SK-N-SH (cell line): ENCODE results near the gene FCER2. TPM values are rescaled to one million over a fixed set of nuclear protein-coding genes. Genes with fewer than 3 reads are reported as not detected.
A peak's percentile ranks its signal among the peaks of the same experiment; 100 is the strongest.

Experiments
- CTCF ChIA-PET: fragments of 300-600, 350-600 bp; formaldehyde crosslinking; extraction: SDS; loops from one replicate; lab custom pipeline; 2021; lab: Yijun Ruan, JAX
- POLR2A ChIA-PET: fragments of 350-600 bp; sonication (Branson Sonifier 250); formaldehyde crosslinking; extraction: SDS; loops from one replicate; lab custom pipeline; 2020; ENCODE audit warnings: antibody characterized with exemption, inconsistent platforms; lab: Yijun Ruan, JAX
- DNase-seq: peaks from one replicate; pipeline ENCODE4 v3.0.0; 2012
- H2AFZ ChIP-seq: fragments of 200-600 bp; sonication (generic); 2 replicates; pipeline ENCODE4 v1.8.1; 2016; ENCODE audit warnings: antibody characterized with exemption, mild to moderate bottlenecking, low read depth
- H3F3A ChIP-seq: fragments of 200-600 bp; sonication (generic); replicated peaks from 2 replicates; pipeline ENCODE3; 2016; ENCODE audit warnings: antibody characterized with exemption, mild to moderate bottlenecking; ENCODE audit not compliant: insufficient read depth
- H3K27ac ChIP-seq, 2 experiments: fragments of 200-500 bp in 1 of 2; fragments of 200-600 bp in 1 of 2; sonication (Bioruptor generic) in 1 of 2; sonication (generic), shearing (Covaris generic) in 1 of 2; 2 replicates each; pipeline versions ENCODE4 v1.5.1 to v1.6.1; 2014 to 2016; ENCODE audit warnings: low read depth in 2 of 2, inconsistent platforms in 1 of 2, low read length in 1 of 2, mild to moderate bottlenecking in 1 of 2, mixed read lengths in 1 of 2
- H3K27me3 ChIP-seq: fragments of 200-600 bp; sonication (generic), shearing (Covaris generic); 2 replicates; pipeline ENCODE4 v1.6.1; 2016; ENCODE audit warnings: mixed run types; ENCODE audit not compliant: insufficient read depth
- H3K36me3 ChIP-seq, 2 experiments: fragments of 200-500 bp in 1 of 2; fragments of 200-600 bp in 1 of 2; sonication (Bioruptor generic) in 1 of 2; sonication (generic) in 1 of 2; replicated peaks in 1 of 2; 2 replicates each; pipeline versions ENCODE3 to v1.5.1; 2014 to 2016; ENCODE audit warnings: low read length in 1 of 2, mild to moderate bottlenecking in 1 of 2; ENCODE audit not compliant: insufficient read depth in 2 of 2, control insufficient read depth in 1 of 2
- H3K4me1 ChIP-seq, 2 experiments: fragments of 200-500 bp in 1 of 2; fragments of 200-600 bp in 1 of 2; sonication (Bioruptor generic) in 1 of 2; sonication (generic), shearing (Covaris generic) in 1 of 2; 2 replicates each; pipeline versions ENCODE4 v1.5.1 to v1.6.1; 2014 to 2016; ENCODE audit warnings: low read depth in 1 of 2, low read length in 1 of 2, mixed run types in 1 of 2; ENCODE audit not compliant: insufficient read depth in 2 of 2, control insufficient read depth in 1 of 2
- H3K4me2 ChIP-seq: fragments of 200-600 bp; sonication (generic), shearing (Covaris generic); 2 replicates; pipeline ENCODE4 v1.6.1; 2017; ENCODE audit warnings: mixed run types
- H3K4me3 ChIP-seq, 2 experiments: fragments of 200-500 bp in 1 of 2; fragments of 200-600 bp in 1 of 2; sonication (Bioruptor generic) in 1 of 2; sonication (generic), shearing (Covaris generic) in 1 of 2; 2 replicates each; pipeline versions ENCODE4 v1.5.1 to v1.8.1; 2014 to 2016; ENCODE audit warnings: low read depth in 2 of 2, inconsistent platforms in 1 of 2, low read length in 1 of 2, mild to moderate bottlenecking in 1 of 2, mixed read lengths in 1 of 2, moderate library complexity in 1 of 2
- H3K79me2 ChIP-seq: fragments of 200-600 bp; sonication (generic); 2 replicates; pipeline ENCODE4 v1.8.1; 2017; ENCODE audit warnings: mild to moderate bottlenecking; ENCODE audit not compliant: insufficient read depth
- H3K9ac ChIP-seq: fragments of 200-600 bp; sonication (generic); 2 replicates; pipeline ENCODE4 v1.6.1; 2017; ENCODE audit warnings: mixed run types
- H3K9me2 ChIP-seq: fragments of 200-600 bp; sonication (generic); 2 replicates; pipeline ENCODE4 v1.6.1; 2017; ENCODE audit warnings: mixed run types
- H3K9me3 ChIP-seq: fragments of 200-600 bp; sonication (generic); 2 replicates; pipeline ENCODE4 v1.6.1; 2017; ENCODE audit warnings: mixed run types, mild to moderate bottlenecking, moderate library complexity
- H4K20me1 ChIP-seq: fragments of 200-600 bp; sonication (generic); 2 replicates; pipeline ENCODE4 v1.6.1; 2017; ENCODE audit warnings: mild to moderate bottlenecking, mixed run types; ENCODE audit not compliant: insufficient read depth
- ELF1 ChIP-seq: IDR thresholded peaks from 2 replicates; pipeline ENCODE4 v1.4.0; 2012
- EZH2phosphoT487 ChIP-seq: fragments of 200-600 bp; sonication (generic); IDR thresholded peaks from 2 replicates; pipeline ENCODE4 v1.6.1; 2017; ENCODE audit warnings: low read depth, mixed run types, mild to moderate bottlenecking, antibody characterized with exemption, moderate library complexity, borderline replicate concordance
- FOXJ3 ChIP-seq: sonication (generic); formaldehyde crosslinking; IDR thresholded peaks from 2 replicates; pipeline ENCODE4 v1.5.1; 2020; ENCODE audit warnings: mild to moderate bottlenecking, missing genetic modification reagents
- FOXM1 ChIP-seq: IDR thresholded peaks from 2 replicates; pipeline ENCODE4 v1.4.0; 2012; ENCODE audit warnings: low read depth, mild to moderate bottlenecking
- JUND ChIP-seq: IDR thresholded peaks from 2 replicates; pipeline ENCODE4 v1.4.0; 2012
- MEF2A ChIP-seq: IDR thresholded peaks from 2 replicates; pipeline ENCODE4 v1.4.0; 2012; ENCODE audit warnings: low read depth, borderline replicate concordance
- MXI1 ChIP-seq: IDR thresholded peaks from 2 replicates; pipeline ENCODE4 v1.6.1; 2012; ENCODE audit warnings: mild to moderate bottlenecking, low read depth, low read length, improper control_type of control experiment
- NFIC ChIP-seq: IDR thresholded peaks from 2 replicates; pipeline ENCODE4 v1.4.0; 2012; ENCODE audit warnings: borderline replicate concordance
- POLR2AphosphoS5 ChIP-seq: IDR thresholded peaks from 2 replicates; pipeline ENCODE4 v1.6.1; 2012; ENCODE audit warnings: low read depth, low read length
- RAD21 ChIP-seq: IDR thresholded peaks from 2 replicates; pipeline ENCODE4 v1.6.1; 2012; ENCODE audit warnings: mild to moderate bottlenecking, low read length
- RCOR1 ChIP-seq: fragments of 150-350 bp; IDR thresholded peaks from 2 replicates; pipeline ENCODE4 v1.6.1; 2017; ENCODE audit warnings: antibody characterized with exemption, low read length
- RXRA ChIP-seq: IDR thresholded peaks from 2 replicates; pipeline ENCODE4 v1.4.0; 2012; ENCODE audit warnings: low read depth, mild to moderate bottlenecking, borderline replicate concordance
- SMC3 ChIP-seq: IDR thresholded peaks from 2 replicates; pipeline ENCODE4 v1.6.1; 2012; ENCODE audit warnings: low read depth, low read length, improper control_type of control experiment
- TCF12 ChIP-seq: IDR thresholded peaks from 2 replicates; pipeline ENCODE4 v1.4.0; 2012
- WGBS: methylation state at CpG from one replicate; pipeline ENCODE4 v1.1.6; 2017; ENCODE audit warnings: low lambda C conversion rate; 5-methylcytosine and 5-hydroxymethylcytosine counted together
- polyA plus RNA-seq, 3 experiments: library from polyadenylated mRNA; depleted of rRNA; stranded (reverse); fragments of >200 nt; gene quantifications; 2 replicates each; pipeline ENCODE4 v1.2.3, GENCODE V29; 2012
- TF ChIP-seq, protein P1 (sequence below): IDR thresholded peaks from 2 replicates; pipeline ENCODE4 v1.4.0; 2012; ENCODE audit warnings: low read depth, borderline replicate concordance
- TF ChIP-seq, protein P2 (sequence below): IDR thresholded peaks from 2 replicates; pipeline ENCODE4 v1.4.0; 2012; ENCODE audit warnings: low read depth

Gene FCER2
- polyA plus RNA-seq, 1 of the 3 experiments (the other 2 are of a cell fraction) = not detected

DNA sequence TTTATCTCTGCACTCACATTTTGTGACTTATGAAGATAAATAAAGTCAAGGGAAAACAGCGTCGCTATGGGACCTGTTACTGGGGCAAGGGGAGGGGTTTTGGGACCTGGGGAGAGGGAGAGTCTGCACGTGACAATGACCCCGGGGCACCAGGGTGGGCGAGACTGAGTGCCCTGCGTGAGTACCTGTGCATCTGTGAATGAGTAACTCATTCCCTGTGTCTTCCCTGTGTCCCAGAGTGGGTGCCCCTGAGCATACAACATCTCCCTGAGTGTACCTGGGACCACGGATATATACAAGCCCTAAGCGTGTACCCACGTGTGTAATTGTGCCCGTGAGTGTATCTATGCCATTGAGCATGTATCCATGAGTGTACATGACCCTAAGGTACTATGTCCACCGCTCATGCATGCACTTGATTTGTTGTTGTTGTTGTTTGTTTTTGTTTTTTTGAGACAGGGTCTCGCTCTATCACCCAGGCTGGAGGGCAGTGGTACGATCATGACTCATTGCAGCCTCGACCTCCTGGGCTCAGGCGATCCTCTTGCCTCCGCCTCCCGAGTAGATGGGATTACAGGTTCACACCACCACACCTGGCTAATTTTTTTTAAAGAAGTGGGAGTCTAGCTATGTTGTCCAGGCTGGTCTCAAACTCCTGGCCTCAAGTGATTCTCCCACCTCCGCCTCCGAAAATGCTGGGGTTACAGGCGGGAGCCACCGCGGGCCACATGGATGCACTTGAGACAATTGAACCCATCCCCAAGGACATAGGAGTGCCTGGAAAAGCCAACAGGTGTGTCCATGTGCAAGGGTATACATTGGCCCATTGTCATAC, 21.9 kb downstream of the FCER2 start:
- Histone ChIP-seq H3K79me2 (peaks cover 14% of the 10 kb centered on the region), H3K9me2 (no peaks in the 10 kb centered on the region), H3K4me2 (peak overlapping the region; percentile 97; the same call in 1 of the 2 replicates), H3K4me3 (peak overlapping the region; percentile 87 to 92), H2AFZ (no peak overlapping the region; the same call in 1 of the 2 replicates), H3K27ac (no peak overlapping the region), H4K20me1 (no peaks in the 10 kb centered on the region), H3K9me3 (no peaks in the 10 kb centered on the region), H3K36me3 (peaks cover 5 to 6% of the 10 kb centered on the region in 2 experiments), H3K4me1 (peaks cover 0 to 13% of the 10 kb centered on the region in 2 experiments; a peak in 1 of 4 replicates), H3K27me3 (peaks cover 36% of the 10 kb centered on the region), H3K9ac (no peak overlapping the region), H3F3A (no peaks in the 10 kb centered on the region)
- CTCF ChIA-PET = interaction anchor here (0.7 to 8.2 kb wide), 41 partner anchors 8 to 578 kb away, joined by 3 to 171 read pairs (median 5); partner anchors contain the start of genes CAMSAP3 and STXBP2
- POLR2A ChIA-PET = interaction anchor here (1.2 kb wide), 1 partner anchor 112 kb away, joined by 8 read pairs; no protein-coding TSS in a partner anchor
- TF ChIP-seq JUND (no peak), FOXJ3 (no peak), MEF2A (no peak), EZH2phosphoT487 (no peak), POLR2AphosphoS5 (no peak), SMC3 (no peak), ELF1 (no peak), FOXM1 (no peak), TCF12 (no peak), RXRA (no peak)
- TF ChIP-seq, protein P1, sequence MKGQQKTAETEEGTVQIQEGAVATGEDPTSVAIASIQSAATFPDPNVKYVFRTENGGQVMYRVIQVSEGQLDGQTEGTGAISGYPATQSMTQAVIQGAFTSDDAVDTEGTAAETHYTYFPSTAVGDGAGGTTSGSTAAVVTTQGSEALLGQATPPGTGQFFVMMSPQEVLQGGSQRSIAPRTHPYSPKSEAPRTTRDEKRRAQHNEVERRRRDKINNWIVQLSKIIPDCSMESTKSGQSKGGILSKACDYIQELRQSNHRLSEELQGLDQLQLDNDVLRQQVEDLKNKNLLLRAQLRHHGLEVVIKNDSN = no peak
- TF ChIP-seq, protein P2, sequence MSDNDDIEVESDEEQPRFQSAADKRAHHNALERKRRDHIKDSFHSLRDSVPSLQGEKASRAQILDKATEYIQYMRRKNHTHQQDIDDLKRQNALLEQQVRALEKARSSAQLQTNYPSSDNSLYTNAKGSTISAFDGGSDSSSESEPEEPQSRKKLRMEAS = no peak
- 23% methylated on average over 22 of the region's 22 CpGs for WGBS
- DNase-seq = no peak

DNA sequence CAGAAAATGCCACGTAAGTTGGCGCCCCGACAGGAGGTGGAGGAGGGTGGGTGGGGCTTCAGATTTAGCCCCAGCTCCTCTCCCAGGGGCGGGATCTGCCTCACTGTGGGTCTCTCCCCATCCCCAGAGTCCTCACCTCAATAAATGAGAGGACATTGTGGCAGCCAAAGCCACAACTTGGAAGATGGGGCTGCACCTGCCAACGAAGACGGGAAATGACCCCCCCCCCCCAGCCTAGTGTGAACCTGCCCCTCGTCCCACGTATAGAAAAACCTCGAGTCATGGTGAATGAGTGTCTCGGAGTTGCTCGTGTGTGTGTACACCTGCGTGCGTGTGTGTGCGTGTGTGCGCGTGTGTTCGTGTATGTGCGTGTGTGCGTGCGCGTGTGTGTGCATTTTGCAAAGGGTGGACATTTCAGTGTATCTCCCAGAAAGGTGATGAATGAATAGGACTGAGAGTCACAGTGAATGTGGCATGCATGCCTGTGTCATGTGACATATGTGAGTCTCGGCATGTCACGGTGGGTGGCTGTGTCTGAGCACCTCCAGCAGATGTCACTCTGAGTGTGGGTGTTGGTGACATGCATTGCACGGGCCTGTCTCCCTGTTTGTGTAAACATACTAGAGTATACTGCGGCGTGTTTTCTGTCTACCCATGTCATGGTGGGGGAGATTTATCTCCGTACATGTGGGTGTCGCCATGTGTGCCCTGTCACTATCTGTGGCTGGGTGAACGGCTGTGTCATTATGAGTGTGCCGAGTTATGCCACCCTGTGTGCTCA, 22.8 kb downstream of the FCER2 start:
- Histone ChIP-seq H2AFZ (no peak overlapping the region), H3F3A (no peaks in the 10 kb centered on the region)

More for the DNA sequence above, 22.8 kb downstream of the FCER2 start:
- Histone ChIP-seq H3K4me2 (no peak overlapping the region), H3K9ac (no peak overlapping the region), H3K36me3 (peaks cover 0 to 6% of the 10 kb centered on the region in 2 experiments), H3K9me2 (no peaks in the 10 kb centered on the region), H3K4me3 (no peak overlapping the region), H3K9me3 (no peaks in the 10 kb centered on the region), H4K20me1 (no peaks in the 10 kb centered on the region), H3K27ac (no peak overlapping the region), H3K27me3 (peaks cover 36% of the 10 kb centered on the region), H3K4me1 (peaks cover 0 to 13% of the 10 kb centered on the region in 2 experiments; a peak in 1 of 4 replicates), H3K79me2 (peaks cover 14% of the 10 kb centered on the region)
- 15% methylated on average over 26 of the region's 30 CpGs for WGBS
- TF ChIP-seq RCOR1 (no peak), NFIC (no peak), SMC3 (peak; percentile 31; the same call in 1 of the 2 replicates), RAD21 (peak; percentile 56), MXI1 (peak; percentile 60)
- ChIA-PET CTCF (interaction anchor here (0.6 to 3.8 kb wide), 7 partner anchors 16 to 120 kb away, joined by 3 to 22 read pairs (median 5); no protein-coding TSS in a partner anchor), POLR2A (no interaction called here)
- DNase-seq = peak; percentile 57
